SH-SY5Y (cell line): ENCODE measurements around the gene DOCK2.

ENCODE experiments used
- GATA2 ChIP-seq: IDR thresholded peaks from 2 replicates; pipeline ENCODE4 v1.6.1; 2011; ENCODE audit warnings: mild to moderate bottlenecking, low read depth, low read length
- GATA3 ChIP-seq: IDR thresholded peaks from 2 replicates; pipeline ENCODE4 v1.6.1; 2011; ENCODE audit warnings: low read depth, mild to moderate bottlenecking, low read length, moderate library complexity

The DOCK2 gene

GRCh38 chr5:169655353-169655752 lies 18.3 kb downstream of the DOCK2 start:
- TF ChIP-seq GATA2 (no peak), GATA3 (no peak)

GRCh38 chr5:169656125-169656901 lies 19.2 kb downstream of the DOCK2 start:
- TF ChIP-seq GATA2 (no peak), GATA3 (no peak)

- TF ChIP-seq GATA3 (no peak), GATA2 (no peak)
These were observed 20.1 kb downstream of the DOCK2 start for GRCh38 chr5:169657127-169657526.

- TF ChIP-seq GATA2 (no peak), GATA3 (no peak)
These were observed 26.5 kb downstream of the DOCK2 start for GRCh38 chr5:169663537-169663936.

GRCh38 chr5:169666365-169666764 lies 29.3 kb downstream of the DOCK2 start:
- TF ChIP-seq GATA3 = no peak
- TF ChIP-seq GATA2 = no peak

GRCh38 chr5:169667896-169668674 lies 31.0 kb downstream of the DOCK2 start:
- TF ChIP-seq GATA2 (no peak), GATA3 (no peak)

GRCh38 chr5:169668732-169669131 lies 31.7 kb downstream of the DOCK2 start:
- no peak for TF ChIP-seq GATA3
- no peak for TF ChIP-seq GATA2

- TF ChIP-seq GATA3 = no peak
- TF ChIP-seq GATA2 = no peak
These were observed 33.9 kb downstream of the DOCK2 start for GRCh38 chr5:169670769-169671525.

- no peak for TF ChIP-seq GATA2
- TF ChIP-seq GATA3 = no peak
These were observed 45.0 kb downstream of the DOCK2 start for GRCh38 chr5:169682026-169682425.

- no peak for TF ChIP-seq GATA2
- TF ChIP-seq GATA3 = no peak
These were observed 49.1 kb downstream of the DOCK2 start for GRCh38 chr5:169686137-169686536.

- TF ChIP-seq GATA3 = no peak
- no peak for TF ChIP-seq GATA2
These were observed 51.0 kb downstream of the DOCK2 start for GRCh38 chr5:169688106-169688505.

GRCh38 chr5:169691471-169691870 lies 54.4 kb downstream of the DOCK2 start:
- no peak for TF ChIP-seq GATA3
- no peak for TF ChIP-seq GATA2

GRCh38 chr5:169694091-169694625 lies 57.1 kb downstream of the DOCK2 start:
- no peak for TF ChIP-seq GATA3
- TF ChIP-seq GATA2 = no peak

- TF ChIP-seq GATA3 = no peak
- TF ChIP-seq GATA2 = no peak
These were observed 58.0 kb downstream of the DOCK2 start for GRCh38 chr5:169695025-169695625.
